NCI-H2196 treated with DMSO at 0.1 percent for 48 hours (cell line): ENCODE results near the gene CHST8.
"Not testable (repeated sequence)": the region's sequence is repeated elsewhere in the genome, so short reads cannot be mapped to it uniquely, and the experiment has no call there.

Experiments
- DNase-seq: peaks from one replicate; lab custom pipeline; 2025; ENCODE audit not compliant: unreplicated experiment; lab: John Stamatoyannopoulos, UW

The CHST8 gene

GRCh38 chr19:33641956-33642498 lies 20.3 kb downstream of the CHST8 start:
- DNase-seq = no peak

GRCh38 chr19:33644284-33644836 lies 22.6 kb downstream of the CHST8 start:
- no peak for DNase-seq

GRCh38 chr19:33646306-33646705 lies 24.6 kb downstream of the CHST8 start:
- no peak for DNase-seq

GRCh38 chr19:33647146-33647545 lies 25.4 kb downstream of the CHST8 start:
- no peak for DNase-seq

- DNase-seq = no peak
These were observed 28.0 kb downstream of the CHST8 start for GRCh38 chr19:33649627-33650305.

- DNase-seq = no peak
These were observed 31.9 kb downstream of the CHST8 start for GRCh38 chr19:33653684-33654083.

GRCh38 chr19:33654840-33655508 lies 33.2 kb downstream of the CHST8 start:
- no peak for DNase-seq

GRCh38 chr19:33659835-33660234 lies 38.1 kb downstream of the CHST8 start:
- no peak for DNase-seq

- DNase-seq = no peak
These were observed 38.8 kb downstream of the CHST8 start for GRCh38 chr19:33660410-33661124.

- DNase-seq = no peak
These were observed 39.6 kb downstream of the CHST8 start for GRCh38 chr19:33661336-33661735.

- DNase-seq = no peak
These were observed 40.8 kb downstream of the CHST8 start for GRCh38 chr19:33662391-33663092.

- not testable (repeated sequence) for DNase-seq
These were observed 41.6 kb downstream of the CHST8 start for GRCh38 chr19:33663316-33663715.

GRCh38 chr19:33664744-33665143 lies 43.0 kb downstream of the CHST8 start:
- no peak for DNase-seq

GRCh38 chr19:33665776-33666595 lies 44.2 kb downstream of the CHST8 start:
- DNase-seq = no peak

- no peak for DNase-seq
These were observed 45.4 kb downstream of the CHST8 start for GRCh38 chr19:33667141-33667650.

GRCh38 chr19:33667881-33668280 lies 46.1 kb downstream of the CHST8 start:
- DNase-seq = no peak

GRCh38 chr19:33668968-33669367 lies 47.2 kb downstream of the CHST8 start:
- DNase-seq = no peak

GRCh38 chr19:33669376-33669775 lies 47.6 kb downstream of the CHST8 start:
- DNase-seq = no peak

- no peak for DNase-seq
These were observed 48.6 kb downstream of the CHST8 start for GRCh38 chr19:33670398-33670797.

GRCh38 chr19:33671211-33671610 lies 49.5 kb downstream of the CHST8 start:
- no peak for DNase-seq
